Activated gamma-delta T cell treated with Interleukin-2 at 50 U/mL for 16 hours (primary cell): ENCODE results near the gene USP17L12.
"Not testable (repeated sequence)": the region's sequence is repeated elsewhere in the genome, so short reads cannot be mapped to it uniquely, and the experiment has no call there.

Source experiments
- DNase-seq: peaks from one replicate; pipeline ENCODE4 v3.0.0-alpha.2; 2020

Gene USP17L12, protein sequence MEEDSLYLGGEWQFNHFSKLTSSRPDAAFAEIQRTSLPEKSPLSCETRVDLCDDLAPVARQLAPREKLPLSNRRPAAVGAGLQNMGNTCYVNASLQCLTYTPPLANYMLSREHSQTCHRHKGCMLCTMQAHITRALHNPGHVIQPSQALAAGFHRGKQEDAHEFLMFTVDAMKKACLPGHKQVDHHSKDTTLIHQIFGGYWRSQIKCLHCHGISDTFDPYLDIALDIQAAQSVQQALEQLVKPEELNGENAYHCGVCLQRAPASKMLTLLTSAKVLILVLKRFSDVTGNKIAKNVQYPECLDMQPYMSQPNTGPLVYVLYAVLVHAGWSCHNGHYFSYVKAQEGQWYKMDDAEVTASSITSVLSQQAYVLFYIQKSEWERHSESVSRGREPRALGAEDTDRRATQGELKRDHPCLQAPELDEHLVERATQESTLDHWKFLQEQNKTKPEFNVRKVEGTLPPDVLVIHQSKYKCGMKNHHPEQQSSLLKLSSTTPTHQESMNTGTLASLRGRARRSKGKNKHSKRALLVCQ

DNA sequence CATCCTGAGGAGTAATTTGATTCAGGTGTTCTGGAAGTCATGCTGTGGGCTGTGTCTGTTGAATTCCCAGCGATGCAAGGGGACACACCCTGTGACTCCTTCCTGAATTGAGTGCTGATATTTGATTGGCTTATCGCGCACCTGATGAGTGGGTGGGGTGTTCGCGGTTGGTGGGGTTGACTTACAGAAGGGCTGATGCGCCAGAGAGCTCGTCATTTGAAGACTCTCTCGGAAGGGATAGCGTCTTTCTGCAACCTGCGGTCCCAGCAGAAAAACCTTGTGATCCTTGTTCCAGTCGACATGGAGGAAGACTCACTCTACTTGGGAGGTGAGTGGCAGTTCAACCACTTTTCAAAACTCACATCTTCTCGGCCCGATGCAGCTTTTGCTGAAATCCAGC is at the start of gene USP17L12:
Gene USP17L12, plus strand, starts transcription at position 301 of the 400 bp plus-strand sequence. Its CDS starts 0 bp downstream, at position 301.
- DNase-seq = not testable (repeated sequence)

DNA sequence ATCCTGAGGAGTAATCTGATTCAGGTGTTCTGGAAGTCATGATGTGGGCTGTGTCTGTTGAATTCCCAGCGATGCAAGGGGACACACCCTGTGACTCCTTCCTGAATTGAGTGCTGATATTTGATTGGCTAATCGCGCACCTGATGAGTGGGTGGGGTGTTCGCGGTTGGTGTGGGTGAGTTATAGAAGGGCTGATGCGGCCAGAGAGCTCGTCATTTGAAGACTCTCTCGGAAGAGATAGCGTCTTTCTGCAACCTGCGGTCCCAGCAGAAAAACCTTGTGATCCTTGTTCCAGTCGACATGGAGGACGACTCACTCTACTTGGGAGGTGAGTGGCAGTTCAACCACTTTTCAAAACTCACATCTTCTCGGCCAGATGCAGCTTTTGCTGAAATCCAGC is 9.6 kb upstream of the USP17L12 start, which contains the start of gene USP17L10:
Gene USP17L10, plus strand, starts transcription at position 301 of the 400 bp plus-strand sequence. Its CDS starts 0 bp downstream, at position 301.
- DNase-seq = not testable (repeated sequence)

DNA sequence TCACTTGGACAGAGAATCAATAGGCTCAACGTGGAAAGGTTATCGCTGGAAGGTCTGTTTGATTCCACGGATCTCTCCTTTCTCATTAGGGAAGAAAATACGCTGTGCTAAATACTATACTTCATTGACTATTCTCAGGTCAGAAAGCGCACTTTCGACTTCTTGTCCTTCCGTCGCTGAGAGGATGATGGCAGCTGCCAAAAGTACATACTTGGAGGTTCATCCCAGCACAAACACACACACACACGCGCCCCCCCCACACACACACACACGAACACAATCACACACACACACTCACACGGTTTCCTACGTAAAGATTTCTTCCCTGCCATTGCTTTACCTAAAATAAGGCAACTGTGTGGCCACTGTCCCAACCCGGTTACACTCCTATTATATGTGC is 5.3 kb upstream of the USP17L12 start:
- not testable (repeated sequence) for DNase-seq

DNA sequence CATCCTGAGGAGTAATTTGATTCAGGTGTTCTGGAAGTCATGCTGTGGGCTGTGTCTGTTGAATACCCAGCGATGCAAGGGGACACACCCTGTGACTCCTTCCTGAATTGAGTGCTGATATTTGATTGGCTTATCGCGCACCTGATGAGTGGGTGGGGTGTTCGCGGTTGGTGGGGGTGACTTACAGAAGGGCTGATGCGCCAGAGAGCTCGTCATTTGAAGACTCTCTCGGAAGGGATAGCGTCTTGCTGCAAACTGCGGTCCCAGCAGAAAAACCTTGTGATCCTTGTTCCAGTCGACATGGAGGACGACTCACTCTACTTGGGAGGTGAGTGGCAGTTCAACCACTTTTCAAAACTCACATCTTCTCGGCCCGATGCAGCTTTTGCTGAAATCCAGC is 4.8 kb upstream of the USP17L12 start, which contains the start of gene USP17L11:
Gene USP17L11, plus strand, starts transcription at position 301 of the 400 bp plus-strand sequence. Its CDS starts 0 bp downstream, at position 301.
- DNase-seq = not testable (repeated sequence)

DNA sequence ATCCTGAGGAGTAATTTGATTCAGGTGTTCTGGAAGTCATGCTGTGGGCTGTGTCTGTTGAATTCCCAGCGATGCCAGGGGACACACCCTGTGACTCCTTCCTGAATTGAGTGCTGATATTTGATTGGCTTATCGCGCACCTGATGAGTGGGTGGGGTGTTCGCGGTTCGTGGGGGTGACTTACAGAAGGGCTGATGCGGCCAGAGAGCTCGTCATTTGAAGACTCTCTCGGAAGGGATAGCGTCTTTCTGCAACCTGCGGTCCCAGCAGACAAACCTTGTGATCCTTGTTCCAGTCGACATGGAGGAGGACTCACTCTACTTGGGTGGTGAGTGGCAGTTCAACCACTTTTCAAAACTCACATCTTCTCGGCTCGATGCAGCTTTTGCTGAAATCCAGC is 4.6 kb downstream of the USP17L12 start, which contains the start of gene USP17L13:
Gene USP17L13, plus strand, starts transcription at position 301 of the 400 bp plus-strand sequence. Its CDS starts 0 bp downstream, at position 301.
- not testable (repeated sequence) for DNase-seq

DNA sequence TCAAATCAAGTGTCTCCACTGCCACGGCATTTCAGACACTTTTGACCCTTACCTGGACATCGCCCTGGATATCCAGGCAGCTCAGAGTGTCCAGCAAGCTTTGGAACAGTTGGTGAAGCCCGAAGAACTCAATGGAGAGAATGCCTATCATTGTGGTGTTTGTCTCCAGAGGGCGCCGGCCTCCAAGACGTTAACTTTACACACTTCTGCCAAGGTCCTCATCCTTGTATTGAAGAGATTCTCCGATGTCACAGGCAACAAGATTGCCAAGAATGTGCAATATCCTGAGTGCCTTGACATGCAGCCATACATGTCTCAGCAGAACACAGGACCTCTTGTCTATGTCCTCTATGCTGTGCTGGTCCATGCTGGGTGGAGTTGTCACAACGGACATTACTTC is 10.3 kb downstream of the USP17L12 start:
- not testable (repeated sequence) for DNase-seq

DNA sequence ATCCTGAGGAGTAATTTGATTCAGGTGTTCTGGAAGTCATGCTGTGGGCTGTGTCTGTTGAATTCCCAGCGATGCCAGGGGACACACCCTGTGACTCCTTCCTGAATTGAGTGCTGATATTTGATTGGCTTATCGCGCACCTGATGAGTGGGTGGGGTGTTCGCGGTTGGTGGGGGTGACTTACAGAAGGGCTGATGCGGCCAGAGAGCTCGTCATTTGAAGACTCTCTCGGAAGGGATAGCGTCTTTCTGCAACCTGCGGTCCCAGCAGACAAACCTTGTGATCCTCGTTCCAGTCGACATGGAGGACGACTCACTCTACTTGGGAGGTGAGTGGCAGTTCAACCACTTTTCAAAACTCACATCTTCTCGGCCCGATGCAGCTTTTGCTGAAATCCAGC is 14.1 kb downstream of the USP17L12 start, which contains the start of gene USP17L15:
Gene USP17L15, plus strand, starts transcription at position 301 of the 400 bp plus-strand sequence. Its CDS starts 0 bp downstream, at position 301.
- DNase-seq = not testable (repeated sequence)

DNA sequence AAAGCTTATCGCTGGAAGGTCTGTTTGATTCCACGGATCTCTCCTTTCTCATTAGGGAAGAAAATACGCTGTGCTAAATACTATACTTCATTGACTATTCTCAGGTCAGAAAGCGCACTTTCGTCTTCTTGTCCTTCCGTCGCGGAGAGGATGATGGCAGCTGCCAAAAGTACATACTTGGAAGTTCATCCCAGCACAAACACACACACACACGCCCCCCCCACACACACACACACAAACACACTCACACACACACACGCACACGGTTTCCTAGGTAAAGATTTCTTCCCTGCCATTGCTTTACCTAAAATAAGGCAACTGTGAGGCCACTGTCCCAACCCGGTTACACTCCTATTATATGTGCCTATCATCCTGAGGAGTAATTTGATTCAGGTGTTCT is 18.5 kb downstream of the USP17L12 start:
- DNase-seq = not testable (repeated sequence)

DNA sequence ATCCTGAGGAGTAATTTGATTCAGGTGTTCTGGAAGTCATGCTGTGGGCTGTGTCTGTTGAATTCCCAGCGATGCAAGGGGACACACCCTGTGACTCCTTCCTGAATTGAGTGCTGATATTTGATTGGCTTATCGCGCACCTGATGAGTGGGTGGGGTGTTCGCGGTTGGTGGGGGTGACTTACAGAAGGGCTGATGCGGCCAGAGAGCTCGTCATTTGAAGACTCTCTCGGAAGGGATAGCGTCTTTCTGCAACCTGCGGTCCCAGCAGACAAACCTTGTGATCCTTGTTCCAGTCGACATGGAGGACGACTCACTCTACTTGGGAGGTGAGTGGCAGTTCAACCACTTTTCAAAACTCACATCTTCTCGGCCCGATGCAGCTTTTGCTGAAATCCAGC is 23.6 kb downstream of the USP17L12 start, which contains the start of gene USP17L17:
Gene USP17L17, plus strand, starts transcription at position 301 of the 400 bp plus-strand sequence. Its CDS starts 0 bp downstream, at position 301.
- not testable (repeated sequence) for DNase-seq

DNA sequence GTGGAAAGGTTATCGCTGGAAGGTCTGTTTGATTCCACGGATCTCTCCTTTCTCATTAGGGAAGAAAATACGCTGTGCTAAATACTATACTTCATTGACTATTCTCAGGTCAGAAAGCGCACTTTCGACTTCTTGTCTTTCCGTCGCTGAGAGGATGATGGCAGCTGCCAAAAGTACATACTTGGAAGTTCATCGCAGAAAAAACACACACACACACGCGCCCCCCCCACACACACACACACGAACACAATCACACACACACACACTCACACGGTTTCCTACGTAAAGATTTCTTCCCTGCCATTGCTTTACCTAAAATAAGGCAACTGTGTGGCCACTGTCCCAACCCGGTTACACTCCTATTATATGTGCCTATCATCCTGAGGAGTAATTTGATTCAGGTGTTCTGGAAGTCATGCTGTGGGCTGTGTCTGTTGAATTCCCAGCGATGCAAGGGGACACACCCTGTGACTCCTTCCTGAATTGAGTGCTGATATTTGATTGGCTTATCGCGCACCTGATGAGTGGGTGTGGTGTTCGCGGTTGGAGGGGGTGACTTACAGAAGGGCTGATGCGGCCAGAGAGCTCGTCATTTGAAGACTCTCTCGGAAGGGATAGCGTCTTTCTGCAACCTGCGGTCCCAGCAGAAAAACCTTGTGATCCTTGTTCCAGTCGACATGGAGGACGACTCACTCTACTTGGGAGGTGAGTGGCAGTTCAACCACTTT is 28.2 kb downstream of the USP17L12 start, which contains the start of gene USP17L18:
Gene USP17L18, plus strand, starts transcription at position 678 of the 728 bp plus-strand sequence. Its CDS starts 0 bp downstream, at position 678.
- peak; percentile 5 for DNase-seq

DNA sequence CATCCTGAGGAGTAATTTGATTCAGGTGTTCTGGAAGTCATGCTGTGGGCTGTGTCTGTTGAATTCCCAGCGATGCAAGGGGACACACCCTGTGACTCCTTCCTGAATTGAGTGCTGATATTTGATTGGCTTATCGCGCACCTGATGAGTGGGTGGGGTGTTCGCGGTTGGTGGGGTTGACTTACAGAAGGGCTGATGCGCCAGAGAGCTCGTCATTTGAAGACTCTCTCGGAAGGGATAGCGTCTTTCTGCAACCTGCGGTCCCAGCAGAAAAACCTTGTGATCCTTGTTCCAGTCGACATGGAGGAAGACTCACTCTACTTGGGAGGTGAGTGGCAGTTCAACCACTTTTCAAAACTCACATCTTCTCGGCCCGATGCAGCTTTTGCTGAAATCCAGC is 33.1 kb downstream of the USP17L12 start, which contains the start of gene USP17L19:
Gene USP17L19, plus strand, starts transcription at position 301 of the 400 bp plus-strand sequence. Its CDS starts 0 bp downstream, at position 301.
- not testable (repeated sequence) for DNase-seq

DNA sequence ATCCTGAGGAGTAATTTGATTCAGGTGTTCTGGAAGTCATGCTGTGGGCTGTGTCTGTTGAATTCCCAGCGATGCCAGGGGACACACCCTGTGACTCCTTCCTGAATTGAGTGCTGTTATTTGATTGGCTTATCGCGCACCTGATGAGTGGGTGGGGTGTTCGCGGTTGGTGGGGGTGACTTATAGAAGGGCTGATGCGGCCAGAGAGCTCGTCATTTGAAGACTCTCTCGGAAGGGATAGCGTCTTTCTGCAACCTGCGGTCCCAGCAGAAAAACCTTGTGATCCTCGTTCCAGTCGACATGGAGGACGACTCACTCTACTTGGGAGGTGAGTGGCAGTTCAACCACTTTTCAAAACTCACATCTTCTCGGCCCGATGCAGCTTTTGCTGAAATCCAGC is 37.9 kb downstream of the USP17L12 start, which contains the start of gene USP17L20:
Gene USP17L20, plus strand, starts transcription at position 301 of the 400 bp plus-strand sequence. Its CDS starts 0 bp downstream, at position 301.
- DNase-seq = not testable (repeated sequence)

DNA sequence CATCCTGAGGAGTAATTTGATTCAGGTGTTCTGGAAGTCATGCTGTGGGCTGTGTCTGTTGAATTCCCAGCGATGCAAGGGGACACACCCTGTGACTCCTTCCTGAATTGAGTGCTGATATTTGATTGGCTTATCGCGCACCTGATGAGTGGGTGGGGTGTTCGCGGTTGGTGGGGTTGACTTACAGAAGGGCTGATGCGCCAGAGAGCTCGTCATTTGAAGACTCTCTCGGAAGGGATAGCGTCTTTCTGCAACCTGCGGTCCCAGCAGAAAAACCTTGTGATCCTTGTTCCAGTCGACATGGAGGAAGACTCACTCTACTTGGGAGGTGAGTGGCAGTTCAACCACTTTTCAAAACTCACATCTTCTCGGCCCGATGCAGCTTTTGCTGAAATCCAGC is 42.6 kb downstream of the USP17L12 start, which contains the start of gene USP17L21:
Gene USP17L21, plus strand, starts transcription at position 301 of the 400 bp plus-strand sequence. Its CDS starts 0 bp downstream, at position 301.
- DNase-seq = not testable (repeated sequence)

DNA sequence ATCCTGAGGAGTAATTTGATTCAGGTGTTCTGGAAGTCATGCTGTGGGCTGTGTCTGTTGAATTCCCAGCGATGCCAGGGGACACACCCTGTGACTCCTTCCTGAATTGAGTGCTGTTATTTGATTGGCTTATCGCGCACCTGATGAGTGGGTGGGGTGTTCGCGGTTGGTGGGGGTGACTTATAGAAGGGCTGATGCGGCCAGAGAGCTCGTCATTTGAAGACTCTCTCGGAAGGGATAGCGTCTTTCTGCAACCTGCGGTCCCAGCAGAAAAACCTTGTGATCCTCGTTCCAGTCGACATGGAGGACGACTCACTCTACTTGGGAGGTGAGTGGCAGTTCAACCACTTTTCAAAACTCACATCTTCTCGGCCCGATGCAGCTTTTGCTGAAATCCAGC is 47.4 kb downstream of the USP17L12 start, which contains the start of gene USP17L22:
Gene USP17L22, plus strand, starts transcription at position 301 of the 400 bp plus-strand sequence. Its CDS starts 0 bp downstream, at position 301.
- DNase-seq = not testable (repeated sequence)
